ENCODE measurements around the gene FUOM.

DNA sequence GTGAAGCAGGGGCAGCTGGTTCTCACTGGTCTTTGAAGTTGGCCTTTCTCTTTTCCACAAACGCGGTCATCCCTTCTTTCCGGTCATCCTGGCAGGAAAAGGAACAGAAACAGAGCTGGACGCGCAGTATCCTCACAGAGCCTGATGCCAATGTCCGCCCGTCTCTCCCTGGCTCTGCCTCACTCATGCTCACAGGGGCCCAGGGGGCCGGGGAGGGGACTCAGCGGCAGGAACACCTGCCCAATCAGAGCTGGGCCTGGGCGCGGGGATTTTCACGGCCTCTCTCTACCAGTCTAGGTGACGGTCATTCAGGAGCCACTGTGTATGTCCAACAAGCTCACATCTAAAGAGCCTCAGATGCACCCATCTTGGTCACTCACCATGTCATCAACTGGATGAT is 5.0 kb upstream of the FUOM start:
- no peak for TF ChIP-seq POLR2AphosphoS5 (IDR thresholded peaks at IDR 0.05)
- TF ChIP-seq POLR2A (IDR thresholded peaks at IDR 0.05): no peak
- TF ChIP-seq, protein P1, sequence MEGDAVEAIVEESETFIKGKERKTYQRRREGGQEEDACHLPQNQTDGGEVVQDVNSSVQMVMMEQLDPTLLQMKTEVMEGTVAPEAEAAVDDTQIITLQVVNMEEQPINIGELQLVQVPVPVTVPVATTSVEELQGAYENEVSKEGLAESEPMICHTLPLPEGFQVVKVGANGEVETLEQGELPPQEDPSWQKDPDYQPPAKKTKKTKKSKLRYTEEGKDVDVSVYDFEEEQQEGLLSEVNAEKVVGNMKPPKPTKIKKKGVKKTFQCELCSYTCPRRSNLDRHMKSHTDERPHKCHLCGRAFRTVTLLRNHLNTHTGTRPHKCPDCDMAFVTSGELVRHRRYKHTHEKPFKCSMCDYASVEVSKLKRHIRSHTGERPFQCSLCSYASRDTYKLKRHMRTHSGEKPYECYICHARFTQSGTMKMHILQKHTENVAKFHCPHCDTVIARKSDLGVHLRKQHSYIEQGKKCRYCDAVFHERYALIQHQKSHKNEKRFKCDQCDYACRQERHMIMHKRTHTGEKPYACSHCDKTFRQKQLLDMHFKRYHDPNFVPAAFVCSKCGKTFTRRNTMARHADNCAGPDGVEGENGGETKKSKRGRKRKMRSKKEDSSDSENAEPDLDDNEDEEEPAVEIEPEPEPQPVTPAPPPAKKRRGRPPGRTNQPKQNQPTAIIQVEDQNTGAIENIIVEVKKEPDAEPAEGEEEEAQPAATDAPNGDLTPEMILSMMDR (IDR thresholded peaks at IDR 0.05): no peak
